T-helper 2 cell treated with Interferon-gamma antibody and Interleukin-4, amounts not matched to agents 100 ng/mL and 5 ng/mL, for 36 hours (primary cell): ENCODE data around the gene MYBPC1. TPM values are rescaled to one million over a fixed set of nuclear protein-coding genes. Genes with fewer than 3 reads are reported as not detected.
"Not testable (repeated sequence)": the region's sequence is repeated elsewhere in the genome, so short reads cannot be mapped to it uniquely, and the experiment has no call there.

Experiments used
- intact Hi-C: fragments of 100-400 bp; cut with micrococcal nuclease; formaldehyde crosslinking; loops from one replicate; pipeline ENCODE4 v1.15.1; 2023
- total RNA-seq: library from RNA; stranded (reverse); gene quantifications from 2 replicates; pipeline ENCODE4 v1.2.3, GENCODE V29; 2022

Gene MYBPC1
- not detected in 2 replicates for total RNA-seq

GRCh38 chr12:101594700-101595099 is at the start of gene MYBPC1:
Gene MYBPC1 (plus strand): TSS chr12:101594971. CDS start chr12:101595071, 100 bp downstream.
- intact Hi-C loops: no loop called here

- intact Hi-C loops: no loop called here
These were observed 43.2 kb upstream of the MYBPC1 start for GRCh38 chr12:101551362-101552114.

GRCh38 chr12:101552277-101552676 is 42.5 kb upstream of the MYBPC1 start:
- intact Hi-C loops: no loop called here

- intact Hi-C loops: no loop called here
These were observed 37.7 kb upstream of the MYBPC1 start for GRCh38 chr12:101557094-101557493.

GRCh38 chr12:101558726-101559125 is 36.0 kb upstream of the MYBPC1 start:
- intact Hi-C loops: not testable (repeated sequence)

- intact Hi-C loops: no loop called here
These were observed 31.6 kb upstream of the MYBPC1 start for GRCh38 chr12:101563212-101563611.

- intact Hi-C loops: no loop called here
These were observed 29.9 kb upstream of the MYBPC1 start for GRCh38 chr12:101564912-101565311.

GRCh38 chr12:101566318-101566717 is 28.5 kb upstream of the MYBPC1 start:
- intact Hi-C loops: no loop called here

- intact Hi-C loops: no loop called here
These were observed 26.9 kb upstream of the MYBPC1 start for GRCh38 chr12:101567918-101568317.

GRCh38 chr12:101570047-101570446 is 24.7 kb upstream of the MYBPC1 start:
- intact Hi-C loops: no loop called here

GRCh38 chr12:101571105-101571504 is 23.7 kb upstream of the MYBPC1 start:
- intact Hi-C loops: no loop called here

- intact Hi-C loops: no loop called here
These were observed 21.0 kb upstream of the MYBPC1 start for GRCh38 chr12:101573743-101574142.

- intact Hi-C loops: no loop called here
These were observed 16.4 kb upstream of the MYBPC1 start for GRCh38 chr12:101578417-101578816.

GRCh38 chr12:101581190-101581589 is 13.6 kb upstream of the MYBPC1 start:
- intact Hi-C loops: no loop called here

GRCh38 chr12:101582937-101583336 is 11.8 kb upstream of the MYBPC1 start:
- intact Hi-C loops: no loop called here

GRCh38 chr12:101590383-101590782 is 4.4 kb upstream of the MYBPC1 start:
- intact Hi-C loops: no loop called here

- intact Hi-C loops: no loop called here
These were observed 3.0 kb upstream of the MYBPC1 start for GRCh38 chr12:101591781-101592180.

- intact Hi-C loops: no loop called here
These were observed 2.3 kb upstream of the MYBPC1 start for GRCh38 chr12:101592448-101592847.

- intact Hi-C loops: no loop called here
These were observed 1.9 kb upstream of the MYBPC1 start for GRCh38 chr12:101592921-101593320.

GRCh38 chr12:101596172-101596571 is 1.4 kb downstream of the MYBPC1 start:
- intact Hi-C loops: no loop called here

- intact Hi-C loops: no loop called here
These were observed 2.4 kb downstream of the MYBPC1 start for GRCh38 chr12:101597164-101597563.

- intact Hi-C loops: no loop called here
These were observed 3.7 kb downstream of the MYBPC1 start for GRCh38 chr12:101598483-101598882.

GRCh38 chr12:101599311-101599710 is 4.5 kb downstream of the MYBPC1 start:
- intact Hi-C loops: no loop called here
